Ovary (tissue), 9 donors: Measurements from ENCODE around the gene MUC12. TPM values are rescaled to one million over a fixed set of nuclear protein-coding genes. Genes with fewer than 3 reads are reported as not detected.
"Not testable (repeated sequence)": the region's sequence is repeated elsewhere in the genome, so short reads cannot be mapped to it uniquely, and the experiment has no call there.

ENCODE experiments used
- DNase-seq, 5 donors: peaks; one replicate each; pipeline ENCODE4 v3.0.0-alpha.2; 2019 to 2020
- H3K27ac ChIP-seq, 2 donors: fragments of 200-600 bp; one replicate each; pipeline versions ENCODE4 v1.5.1 to v1.8.0; 2019 to 2022
- H3K27me3 ChIP-seq: fragments of 200-600 bp; one replicate; pipeline ENCODE4 v1.8.0; 2022
- H3K36me3 ChIP-seq: fragments of 200-600 bp; sonication (generic); one replicate; pipeline ENCODE4 v1.5.1; 2019
- H3K4me1 ChIP-seq: one replicate; pipeline ENCODE4 v1.8.1; 2013; ENCODE audit warnings: mild to moderate bottlenecking, moderate library complexity; ENCODE audit not compliant: insufficient read depth
- H3K4me3 ChIP-seq: fragments of 200-600 bp; sonication (generic); one replicate; pipeline ENCODE4 v1.5.1; 2017
- H3K9me3 ChIP-seq, 2 donors: fragments of 200-600 bp in 1 of 2; sonication (generic) in 1 of 2; one replicate each; pipeline versions ENCODE4 v1.5.1 to v1.8.1; 2013 to 2019; ENCODE audit warnings: mild to moderate bottlenecking in 1 of 2, moderate library complexity in 1 of 2
- CTCF ChIP-seq, 3 donors: fragments of 450-650 bp in 2 of 3; fragments of 200-600 bp in 1 of 3; IDR thresholded peaks; one replicate each; pipeline versions ENCODE4 v1.5.1 to v1.8.0; 2016 to 2022; ENCODE audit warnings: antibody characterized with exemption in 3 of 3, mild to moderate bottlenecking in 1 of 3
- EP300 ChIP-seq: sonication (generic); formaldehyde crosslinking; IDR thresholded peaks from one replicate; pipeline ENCODE4 v1.6.1; 2017; ENCODE audit warnings: antibody characterized with exemption
- POLR2A ChIP-seq: fragments of 450-650 bp; IDR thresholded peaks from one replicate; pipeline ENCODE4 v1.6.1; 2017; ENCODE audit warnings: antibody characterized with exemption, mild to moderate bottlenecking, moderate library complexity
- WGBS, 3 donors: extraction: QIAGEN DNeasy Blood & Tissue Kit in 1 of 3; methylation state at CpG; one replicate each; pipeline versions ENCODE4 v1.1.5 to v1.1.7; 2013 to 2017; 5-methylcytosine and 5-hydroxymethylcytosine counted together
- intact Hi-C, 4 donors: fragments of 100-400 bp; cut with DNase I; formaldehyde crosslinking; loops; one replicate each; pipeline versions ENCODE4 v1.11.0 to v1.15.1; 2022 to 2023
- polyA plus RNA-seq, 2 donors: library from polyadenylated mRNA; stranded (reverse); fragments of 200-250 nt in 1 of 2; fragments of 350-450 nt in 1 of 2; fragmentation: Illumina TruSeq in 1 of 2; extraction: RNeasy Lipid Tissue Mini Kit (QIAGEN cat#74804) in 1 of 2; gene quantifications; one replicate each; pipeline ENCODE4 v1.2.3, GENCODE V29; 2013 to 2014
- total RNA-seq, 7 donors: library from RNA; depleted of rRNA in 2 of 7; stranded (reverse); fragments of >200 nt in 2 of 7; fragmentation: NEBNext Ultra II Directional in 3 of 7; extraction: Animal tissue kit (Norgen Biotek cat#: 25700) in 3 of 7; gene quantifications; one replicate each; pipeline versions ENCODE4 v1.1.0 to v1.2.4, GENCODE V29; 2016 to 2023
- donor health status: DM: no; HTN: no; CAD: no; lungs with moderate emphysema.
- donor health status: DM: no; HTN: no; CAD: no.
- donor health status: Bipolar disorder and iron deficiency.
- donor health status: DM: yes; HTN: yes; CAD: no.
- donor health status: DM: no; HTN: no; CAD: no.
- donor health status: DM: yes; HTN: yes; CAD: no.

MUC12 gene
- total and polyA plus RNA-seq, 9 donors, result 0.22 to 2.2 (median 0.62) TPM; not detected in 2

- no peaks in the 10 kb centered on the region for H3K36me3 ChIP-seq
- intact Hi-C loops, result no loop called here
- no peak for TF ChIP-seq EP300
- TF ChIP-seq CTCF (IDR thresholded peaks at IDR 0.05), result no peak
- no peak for TF ChIP-seq POLR2A
- WGBS, 3 donors, result 62 to 66% (median 66%) methylated on average over 8 of the region's 8 CpGs
- no peaks in the 10 kb centered on the region for H3K9me3 ChIP-seq
- H3K4me3 ChIP-seq, result no peak overlapping the region
- H3K27ac ChIP-seq, result no peak overlapping the region
- H3K27me3 ChIP-seq, result no peaks in the 10 kb centered on the region
- DNase-seq, result no peak
- no peaks in the 10 kb centered on the region for H3K4me1 ChIP-seq
Measured at GRCh38 chr7:100983451-100984187, 14.3 kb downstream of the MUC12 start.

GRCh38 chr7:100984241-100984918, 15.0 kb downstream of the MUC12 start:
- H3K27ac ChIP-seq, H3K4me3 ChIP-seq, H3K4me1 ChIP-seq, intact Hi-C loops, DNase-seq, H3K9me3 ChIP-seq, H3K27me3 ChIP-seq, H3K36me3 ChIP-seq: not testable (repeated sequence)
- WGBS, 3 donors, result 79 to 84% (median 81%) methylated on average over 14 of the region's 14 CpGs

GRCh38 chr7:100985033-100985797, 15.8 kb downstream of the MUC12 start:
- H3K4me1 ChIP-seq, H3K27ac ChIP-seq, H3K27me3 ChIP-seq, H3K9me3 ChIP-seq, H3K36me3 ChIP-seq, intact Hi-C loops, H3K4me3 ChIP-seq, DNase-seq: not testable (repeated sequence)
- WGBS, 3 donors, result 63 to 76% (median 75%) methylated on average over 4 of the region's 4 CpGs

GRCh38 chr7:100991631-100992030, 22.3 kb downstream of the MUC12 start:
- no peak for TF ChIP-seq POLR2A
- TF ChIP-seq EP300, result no peak
- no peak for TF ChIP-seq CTCF (IDR thresholded peaks at IDR 0.05)
- no peak for DNase-seq
- peaks cover 0 to 11% of the 10 kb centered on the region in 2 donors for H3K9me3 ChIP-seq
- no peak overlapping the region for H3K4me3 ChIP-seq
- H3K4me1 ChIP-seq, result no peaks in the 10 kb centered on the region
- no peak overlapping the region for H3K27ac ChIP-seq
- 91 to 93% (median 92%) methylated on average over 9 of the region's 9 CpGs for WGBS, 3 donors
- intact Hi-C loops, result no loop called here
- H3K36me3 ChIP-seq, result no peaks in the 10 kb centered on the region
- no peaks in the 10 kb centered on the region for H3K27me3 ChIP-seq

- intact Hi-C loops, result not testable (repeated sequence)
Measured at GRCh38 chr7:100992280-100992679, 22.9 kb downstream of the MUC12 start.

GRCh38 chr7:100994671-100995070, 25.3 kb downstream of the MUC12 start:
- H3K27ac ChIP-seq, H3K36me3 ChIP-seq, H3K4me3 ChIP-seq, H3K4me1 ChIP-seq, intact Hi-C loops, H3K27me3 ChIP-seq, DNase-seq: not testable (repeated sequence)
- H3K9me3 ChIP-seq, result peaks cover 0 to 11% of the 10 kb centered on the region in 2 donors
- no CpG with 5 or more reads among the region's 9 CpGs for WGBS, 3 donors

More at GRCh38 chr7:100992280-100992679, 22.9 kb downstream of the MUC12 start:
- peaks cover 0 to 11% of the 10 kb centered on the region in 2 donors for H3K9me3 ChIP-seq
- not testable (repeated sequence) for H3K4me1 ChIP-seq, H3K27me3 ChIP-seq, H3K27ac ChIP-seq, DNase-seq, H3K4me3 ChIP-seq, H3K36me3 ChIP-seq
- WGBS, 3 donors, result 87 to 90% (median 88%) methylated on average over 12 of the region's 12 CpGs

GRCh38 chr7:100998530-100998929, 29.2 kb downstream of the MUC12 start:
- H3K4me1 ChIP-seq, DNase-seq, H3K4me3 ChIP-seq, H3K27me3 ChIP-seq, intact Hi-C loops, H3K9me3 ChIP-seq, H3K36me3 ChIP-seq, H3K27ac ChIP-seq: not testable (repeated sequence)
- 89 to 90% (median 90%) methylated on average over 4 to 6 of the region's 10 CpGs for WGBS, 3 donors

GRCh38 chr7:100999334-100999733, 30.0 kb downstream of the MUC12 start:
- H3K4me3 ChIP-seq, H3K4me1 ChIP-seq, H3K36me3 ChIP-seq, intact Hi-C loops, H3K27ac ChIP-seq, H3K9me3 ChIP-seq, DNase-seq, H3K27me3 ChIP-seq: not testable (repeated sequence)
- no CpG with 5 or more reads among the region's 9 CpGs for WGBS, 3 donors

GRCh38 chr7:101000025-101000424, 30.7 kb downstream of the MUC12 start:
- H3K9me3 ChIP-seq, H3K4me3 ChIP-seq, H3K36me3 ChIP-seq, intact Hi-C loops, H3K27me3 ChIP-seq, H3K27ac ChIP-seq, H3K4me1 ChIP-seq: not testable (repeated sequence)
- peak in 1 of 5 donors; percentile 33 for DNase-seq
- 85 to 90% (median 86%) methylated on average over 10 of the region's 10 CpGs for WGBS, 3 donors
